NK-92 (cell line): ENCODE measurements around the gene PLEKHM2.

ENCODE experiments used
- DNase-seq: peaks from one replicate; lab custom pipeline; 2025; ENCODE audit not compliant: unreplicated experiment; lab: John Stamatoyannopoulos, UW

Gene PLEKHM2

GRCh38 chr1:15723631-15724246 is 39.6 kb downstream of the PLEKHM2 start:
- no peak for DNase-seq

- DNase-seq, result no peak
Measured at GRCh38 chr1:15724949-15725880, 41.1 kb downstream of the PLEKHM2 start.

- DNase-seq, result no peak
Measured at GRCh38 chr1:15726508-15726907, 42.4 kb downstream of the PLEKHM2 start.

GRCh38 chr1:15727021-15727420 is 42.9 kb downstream of the PLEKHM2 start:
- no peak for DNase-seq

GRCh38 chr1:15727424-15727823 is 43.3 kb downstream of the PLEKHM2 start:
- no peak for DNase-seq

- no peak for DNase-seq
Measured at GRCh38 chr1:15727866-15728534, 43.9 kb downstream of the PLEKHM2 start.

GRCh38 chr1:15728937-15729657 is 45.0 kb downstream of the PLEKHM2 start:
- DNase-seq, result no peak

- DNase-seq, result no peak
Measured at GRCh38 chr1:15730423-15730822, 46.3 kb downstream of the PLEKHM2 start.

- no peak for DNase-seq
Measured at GRCh38 chr1:15730936-15731335, 46.8 kb downstream of the PLEKHM2 start.

GRCh38 chr1:15731735-15732685 is 47.9 kb downstream of the PLEKHM2 start:
- no peak for DNase-seq

- no peak for DNase-seq
Measured at GRCh38 chr1:15732686-15733081, 48.6 kb downstream of the PLEKHM2 start.

- DNase-seq, result no peak
Measured at GRCh38 chr1:15733218-15733725, 49.2 kb downstream of the PLEKHM2 start.

- DNase-seq, result no peak
Measured at GRCh38 chr1:15733726-15734226, 49.7 kb downstream of the PLEKHM2 start.

- DNase-seq, result no peak
Measured at GRCh38 chr1:15734296-15734695, 50.2 kb downstream of the PLEKHM2 start.

GRCh38 chr1:15734901-15735300 is 50.8 kb downstream of the PLEKHM2 start:
- DNase-seq, result no peak

- no peak for DNase-seq
Measured at GRCh38 chr1:15735304-15736037, 51.4 kb downstream of the PLEKHM2 start.

GRCh38 chr1:15736038-15736891 is 52.1 kb downstream of the PLEKHM2 start, which contains the start of gene SLC25A34:
TSS of gene SLC25A34 (plus strand) at chr1:15736258. CDS start at chr1:15736486, 228 bp downstream.
- DNase-seq, result no peak

GRCh38 chr1:15736892-15737261 is 52.8 kb downstream of the PLEKHM2 start:
- DNase-seq, result no peak
